ENCODE results near the gene RNF175.

RNF175 gene

GRCh38 chr4:153661215-153661822 lies 98.5 kb downstream of the RNF175 start:
- DNase-seq (ENCODE audit: insufficient read length, low spot score) (no peak), FAIRE-seq (no peak)
- no peak for TF ChIP-seq POLR2A (IDR thresholded peaks at IDR 0.05; ENCODE audit: low read depth, low read length)

Measured in H54 (cell line).